ENCODE results near the gene BCL6. TPM values are rescaled to one million over a fixed set of nuclear protein-coding genes. Genes with fewer than 3 reads are reported as not detected.

Gene BCL6
- total RNA-seq, 1 experiment from 2014 or later = 0.65 TPM

DNA sequence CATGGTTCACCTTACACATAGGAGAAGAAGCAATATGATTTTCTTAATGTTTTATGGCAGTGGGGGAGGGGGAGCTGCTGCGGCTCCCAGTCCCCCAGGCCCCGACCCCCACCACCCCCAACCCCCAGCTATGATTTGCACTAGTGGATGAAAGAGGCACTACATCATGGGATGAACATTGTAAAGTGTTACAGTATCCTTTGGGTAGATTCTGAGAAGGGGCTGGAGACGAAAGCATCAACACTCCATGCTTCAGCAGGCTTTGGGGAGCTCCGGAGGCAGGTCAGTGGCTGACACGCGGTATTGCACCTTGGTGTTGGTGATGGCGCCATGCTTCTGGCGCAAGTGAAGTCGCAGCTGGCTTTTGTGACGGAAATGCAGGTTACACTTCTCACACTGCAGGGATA is 23.1 kb downstream of the BCL6 start:
- no peaks in the 10 kb centered on the region for H3K4me1 ChIP-seq
- H3K4me3 ChIP-seq = no peak overlapping the region
- DNase-seq = no peak
- H3K36me3 ChIP-seq = no peaks in the 10 kb centered on the region
- H3K27ac ChIP-seq = no peak overlapping the region
- H3K27me3 ChIP-seq = no peaks in the 10 kb centered on the region
- H3K9me3 ChIP-seq (replicated peaks) = no peaks in the 10 kb centered on the region

DNA sequence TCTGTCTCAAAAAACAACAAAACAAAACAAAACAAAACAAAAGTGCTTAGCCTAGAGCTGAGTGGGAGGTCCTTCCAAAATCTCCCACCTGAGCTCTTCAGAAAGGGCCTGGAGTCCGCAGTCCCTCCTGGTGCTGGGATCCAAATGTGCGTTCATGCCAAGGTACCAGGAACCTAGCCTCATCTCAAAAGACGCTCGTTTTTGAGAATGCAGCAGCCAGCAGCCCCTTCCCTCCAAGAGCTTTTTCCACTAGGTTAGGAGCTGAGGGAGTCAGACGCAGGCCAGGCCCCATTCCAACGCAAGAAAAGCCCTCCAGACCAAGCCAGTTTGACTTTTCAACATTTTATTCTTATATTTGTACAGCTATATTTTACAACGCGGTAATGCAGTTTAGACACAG is 24.2 kb downstream of the BCL6 start:
- no peaks in the 10 kb centered on the region for H3K27me3 ChIP-seq
- H3K4me3 ChIP-seq = no peak overlapping the region
- no peak overlapping the region for H3K27ac ChIP-seq
- DNase-seq = no peak
- no peaks in the 10 kb centered on the region for H3K9me3 ChIP-seq (replicated peaks)
- no peaks in the 10 kb centered on the region for H3K36me3 ChIP-seq
- no peaks in the 10 kb centered on the region for H3K4me1 ChIP-seq

DNA sequence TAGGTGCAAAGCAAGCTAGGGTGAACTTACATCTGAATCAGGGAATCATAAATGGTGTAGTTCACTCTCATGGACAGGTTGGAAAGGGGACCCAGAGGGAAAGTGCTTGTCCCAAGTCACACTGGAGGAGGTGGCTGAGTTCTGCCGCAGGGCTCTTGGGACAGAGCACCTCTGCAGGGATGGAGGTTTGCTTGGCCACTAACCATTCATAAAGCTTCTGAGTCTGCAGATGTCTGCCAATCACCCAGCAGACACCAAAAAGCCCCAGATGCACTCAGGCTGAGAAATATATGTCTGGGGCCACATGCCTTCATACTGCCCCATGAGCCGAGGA is 25.0 kb downstream of the BCL6 start:
- Histone ChIP-seq H3K4me1 (no peaks in the 10 kb centered on the region), H3K4me3 (no peak overlapping the region), H3K36me3 (no peaks in the 10 kb centered on the region), H3K9me3 (replicated peaks) (no peaks in the 10 kb centered on the region), H3K27ac (no peak overlapping the region), H3K27me3 (no peaks in the 10 kb centered on the region)
- DNase-seq = no peak

DNA sequence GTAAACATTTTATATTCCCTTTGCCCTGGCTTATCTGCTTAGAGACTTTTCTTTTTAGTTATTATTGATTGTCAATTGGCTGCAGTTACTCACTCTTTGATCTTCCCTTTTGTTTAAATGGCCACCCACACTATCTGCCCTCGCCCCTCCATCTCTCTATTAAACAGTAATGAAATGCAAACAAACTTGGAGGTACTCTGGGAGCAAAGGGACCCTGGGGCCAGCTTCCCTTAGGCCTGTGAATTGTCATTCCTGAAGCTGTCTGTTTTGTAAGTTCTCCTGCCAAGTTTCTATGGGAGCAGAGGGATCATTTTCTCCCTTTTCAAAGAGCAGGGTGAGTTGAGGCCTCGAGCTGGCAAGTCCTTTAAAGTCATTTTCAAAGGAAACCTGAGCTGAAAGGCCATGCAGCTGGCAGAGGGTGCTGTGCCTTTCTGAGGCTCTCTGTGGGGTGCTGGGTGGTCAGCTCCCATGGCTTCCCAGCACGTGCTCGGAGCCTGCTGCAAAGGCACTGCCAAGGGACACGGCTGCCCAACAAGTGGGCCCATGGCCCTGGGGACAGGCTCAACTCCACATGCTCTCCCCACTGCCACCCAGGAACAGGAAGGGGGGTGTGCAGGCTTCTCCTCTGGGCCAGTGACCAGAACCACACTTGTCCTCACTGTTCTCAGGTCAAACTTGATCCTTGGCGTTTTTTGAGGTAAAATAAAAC is 25.5 kb downstream of the BCL6 start:
- H3K4me3 ChIP-seq = no peak overlapping the region

DNA sequence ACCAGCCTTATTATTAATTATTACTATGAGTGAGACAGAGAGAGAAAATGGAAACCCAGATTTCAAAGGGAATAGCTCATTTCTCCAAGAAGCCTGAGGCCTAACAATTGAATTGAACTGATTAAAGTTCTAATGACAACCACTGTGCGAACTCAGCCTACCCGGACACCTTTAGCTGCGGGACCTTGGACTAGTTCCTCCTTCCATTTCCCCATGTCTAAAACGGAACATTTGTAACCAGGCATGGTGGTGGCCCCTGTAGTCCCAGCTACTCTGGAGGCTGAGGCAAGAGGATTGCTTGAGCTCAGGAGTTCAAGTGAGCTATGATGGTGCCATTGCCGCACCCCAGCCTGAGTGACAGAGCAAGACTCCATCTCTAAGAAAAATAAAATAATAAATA is 26.5 kb downstream of the BCL6 start:
- H3K27me3 ChIP-seq = no peaks in the 10 kb centered on the region
- no peak overlapping the region for H3K27ac ChIP-seq
- no peaks in the 10 kb centered on the region for H3K36me3 ChIP-seq
- no peak for DNase-seq
- H3K4me3 ChIP-seq = no peak overlapping the region
- H3K4me1 ChIP-seq = no peaks in the 10 kb centered on the region
- no peaks in the 10 kb centered on the region for H3K9me3 ChIP-seq (replicated peaks)

More for the DNA sequence above, 25.5 kb downstream of the BCL6 start:
- no peak overlapping the region for H3K27ac ChIP-seq
- no peaks in the 10 kb centered on the region for H3K27me3 ChIP-seq
- H3K36me3 ChIP-seq = no peaks in the 10 kb centered on the region
- no peaks in the 10 kb centered on the region for H3K4me1 ChIP-seq
- H3K9me3 ChIP-seq (replicated peaks) = no peaks in the 10 kb centered on the region
- DNase-seq = no peak

DNA sequence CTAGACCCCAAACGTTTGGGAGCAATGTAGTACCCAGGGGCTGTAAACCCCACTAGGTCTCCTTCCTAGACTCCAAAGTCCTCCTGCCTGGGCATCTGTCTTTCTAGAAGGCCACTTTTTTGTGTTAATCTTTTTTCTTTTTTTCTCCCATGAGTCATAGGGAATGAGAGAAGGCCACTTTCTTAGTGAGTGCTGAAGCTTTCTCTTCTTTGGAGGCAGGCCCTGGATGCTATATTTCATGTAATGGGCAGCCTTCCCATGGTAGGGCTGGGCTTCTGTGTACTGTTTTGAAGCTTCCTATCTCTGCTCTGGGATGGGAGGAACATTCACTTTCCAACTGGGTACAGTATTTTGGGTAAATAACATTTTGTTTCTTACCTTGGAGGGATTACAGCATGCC is 27.7 kb downstream of the BCL6 start:
- no peaks in the 10 kb centered on the region for H3K36me3 ChIP-seq
- H3K27me3 ChIP-seq = no peaks in the 10 kb centered on the region
- no peak for DNase-seq
- no peaks in the 10 kb centered on the region for H3K9me3 ChIP-seq (replicated peaks)
- H3K4me1 ChIP-seq = no peaks in the 10 kb centered on the region
- no peak overlapping the region for H3K27ac ChIP-seq
- no peak overlapping the region for H3K4me3 ChIP-seq

DNA sequence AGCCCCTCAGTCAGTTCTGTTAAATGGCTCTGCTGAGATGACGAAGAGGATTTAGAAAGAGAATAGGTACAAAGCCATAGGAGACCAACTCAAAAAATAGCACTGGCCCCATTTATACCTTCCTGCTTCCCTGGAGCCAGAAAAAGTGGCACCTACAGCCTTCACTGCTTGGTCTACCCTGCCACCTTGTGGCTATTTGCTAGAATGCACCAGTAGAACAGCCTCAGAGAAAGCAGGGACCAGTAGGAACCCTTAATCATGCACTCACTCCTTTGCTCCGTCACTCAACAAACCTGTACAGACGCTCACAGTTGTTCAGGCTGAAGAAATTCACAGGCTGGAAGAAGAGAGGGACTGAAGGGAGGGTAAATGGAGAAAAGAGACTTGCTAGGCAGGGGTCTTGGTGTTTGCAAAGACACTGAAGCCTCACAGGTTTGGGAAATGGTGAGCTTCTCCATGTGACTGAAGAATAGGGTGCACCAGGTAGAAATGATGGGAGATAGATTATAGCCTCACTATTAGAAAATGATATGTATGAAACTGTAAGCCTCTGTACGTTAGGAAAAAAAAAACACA is 30.8 kb downstream of the BCL6 start:
- Histone ChIP-seq H3K9me3 (replicated peaks) (no peaks in the 10 kb centered on the region), H3K4me3 (no peak overlapping the region), H3K27me3 (no peaks in the 10 kb centered on the region), H3K36me3 (no peaks in the 10 kb centered on the region), H3K27ac (no peak overlapping the region), H3K4me1 (no peaks in the 10 kb centered on the region)
- peak; percentile 13 to 68 for DNase-seq

DNA sequence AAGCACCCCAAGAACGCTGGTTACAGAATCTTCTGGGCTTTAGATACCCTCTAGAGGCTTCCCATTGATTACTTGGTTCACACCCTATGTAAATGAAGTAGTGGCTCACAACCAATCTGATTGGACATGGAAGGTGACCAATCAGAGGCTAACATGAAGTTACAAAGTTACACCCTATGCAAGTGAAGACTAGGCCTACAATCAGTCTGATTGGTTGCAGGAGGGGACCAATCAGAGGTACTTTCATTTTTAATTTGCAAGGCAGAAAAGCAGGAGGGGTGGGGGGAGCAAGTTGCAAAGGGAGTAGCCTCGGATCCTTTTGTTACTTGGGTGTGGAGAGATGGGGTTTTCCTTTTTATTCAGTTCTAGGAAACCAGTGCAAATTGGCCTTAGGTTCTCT is 31.8 kb downstream of the BCL6 start:
- no peak overlapping the region for H3K27ac ChIP-seq
- H3K36me3 ChIP-seq = no peaks in the 10 kb centered on the region
- no peaks in the 10 kb centered on the region for H3K27me3 ChIP-seq
- no peak overlapping the region for H3K4me3 ChIP-seq
- peak in 1 of 2 experiments; percentile 25 for DNase-seq
- H3K4me1 ChIP-seq = no peaks in the 10 kb centered on the region
- no peaks in the 10 kb centered on the region for H3K9me3 ChIP-seq (replicated peaks)

DNA sequence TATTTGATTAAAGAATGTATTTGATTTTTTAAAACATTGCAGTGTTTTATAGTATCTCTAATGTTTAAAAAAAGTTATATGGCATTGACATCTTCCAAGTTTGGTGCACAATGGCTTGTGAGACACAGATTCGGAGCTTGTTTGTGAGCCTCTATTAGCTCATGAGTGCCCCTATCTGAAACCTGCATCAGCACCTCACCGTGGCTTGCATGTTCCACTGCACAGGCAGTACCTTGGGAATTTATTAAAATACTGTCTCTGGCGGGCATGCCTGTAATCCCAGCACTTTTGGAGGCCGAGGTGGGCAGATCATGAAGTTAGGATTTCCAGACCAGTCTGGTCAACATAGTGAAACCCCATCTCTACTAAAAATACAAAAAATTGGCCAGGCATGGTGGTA is 36.1 kb downstream of the BCL6 start:
- no peak for DNase-seq
- H3K36me3 ChIP-seq = no peaks in the 10 kb centered on the region
- H3K4me1 ChIP-seq = no peaks in the 10 kb centered on the region
- no peak overlapping the region for H3K27ac ChIP-seq
- no peaks in the 10 kb centered on the region for H3K9me3 ChIP-seq (replicated peaks)
- H3K27me3 ChIP-seq = no peaks in the 10 kb centered on the region
- H3K4me3 ChIP-seq = no peak overlapping the region

DNA sequence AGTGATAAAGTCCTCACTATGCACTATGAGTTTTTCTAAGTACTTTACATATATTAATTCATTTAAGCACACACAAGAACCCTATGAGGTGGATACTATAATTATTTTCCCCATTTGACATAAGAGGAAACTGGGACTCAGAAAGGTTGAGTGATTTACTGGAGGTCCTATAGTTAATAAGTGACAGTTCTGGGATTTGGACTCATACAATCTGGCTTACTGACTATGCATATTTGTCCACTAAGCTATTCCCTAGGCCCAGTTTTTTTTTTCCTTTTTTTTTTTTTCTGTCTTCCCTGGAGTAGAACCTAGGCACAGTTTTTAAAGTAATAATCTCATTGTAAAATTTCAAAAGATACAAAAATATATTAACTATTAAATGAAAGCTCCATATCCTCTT is 36.6 kb downstream of the BCL6 start:
- no peaks in the 10 kb centered on the region for H3K36me3 ChIP-seq
- H3K27ac ChIP-seq = no peak overlapping the region
- no peak for DNase-seq
- H3K4me3 ChIP-seq = no peak overlapping the region
- no peaks in the 10 kb centered on the region for H3K9me3 ChIP-seq (replicated peaks)
- no peaks in the 10 kb centered on the region for H3K4me1 ChIP-seq
- no peaks in the 10 kb centered on the region for H3K27me3 ChIP-seq

DNA sequence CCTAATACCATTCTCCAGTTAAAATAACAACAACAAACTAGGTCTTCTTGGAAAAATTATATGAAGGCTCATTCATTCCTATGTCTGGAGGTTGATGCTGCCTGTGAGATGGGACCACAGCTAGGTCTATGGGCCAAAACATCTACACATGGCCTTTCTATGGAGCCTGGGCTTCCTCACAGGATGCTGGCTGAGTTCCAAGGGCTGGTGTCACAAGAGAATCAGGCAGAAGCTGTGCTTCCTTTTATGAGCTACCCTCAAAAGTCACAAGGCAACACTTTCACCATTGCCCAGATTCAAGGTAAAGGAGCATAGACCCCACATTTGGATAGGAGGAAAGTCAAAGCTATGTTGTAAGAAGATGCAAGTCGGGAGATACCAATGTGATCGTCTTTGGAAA is 38.3 kb downstream of the BCL6 start:
- DNase-seq = no peak
- Histone ChIP-seq H3K4me1 (no peaks in the 10 kb centered on the region), H3K27ac (no peak overlapping the region), H3K27me3 (no peaks in the 10 kb centered on the region), H3K4me3 (no peak overlapping the region), H3K9me3 (replicated peaks) (no peaks in the 10 kb centered on the region), H3K36me3 (no peaks in the 10 kb centered on the region)

DNA sequence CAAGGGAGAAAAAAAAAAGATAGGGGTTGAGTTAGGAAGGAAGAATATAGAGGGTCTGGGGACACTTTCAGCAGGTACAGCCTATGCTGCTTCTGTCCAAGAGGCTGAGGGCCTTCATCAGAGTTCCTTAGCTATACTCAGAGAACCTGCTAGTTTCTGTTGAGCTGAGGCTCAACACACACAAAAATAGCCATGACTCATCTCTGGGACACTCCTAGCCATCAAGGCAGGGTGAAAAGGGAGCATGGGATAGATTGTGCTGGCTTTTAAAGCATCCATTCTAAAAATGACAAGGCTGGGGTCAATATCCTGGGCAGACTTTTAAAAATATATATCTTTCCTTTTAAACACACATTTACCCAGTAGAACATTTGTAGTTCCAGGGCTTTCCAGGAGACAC is 40.1 kb downstream of the BCL6 start:
- no peak overlapping the region for H3K4me3 ChIP-seq
- H3K4me1 ChIP-seq = no peaks in the 10 kb centered on the region
- no peaks in the 10 kb centered on the region for H3K36me3 ChIP-seq
- H3K9me3 ChIP-seq (replicated peaks) = no peaks in the 10 kb centered on the region
- no peak overlapping the region for H3K27ac ChIP-seq
- no peak for DNase-seq
- no peaks in the 10 kb centered on the region for H3K27me3 ChIP-seq

DNA sequence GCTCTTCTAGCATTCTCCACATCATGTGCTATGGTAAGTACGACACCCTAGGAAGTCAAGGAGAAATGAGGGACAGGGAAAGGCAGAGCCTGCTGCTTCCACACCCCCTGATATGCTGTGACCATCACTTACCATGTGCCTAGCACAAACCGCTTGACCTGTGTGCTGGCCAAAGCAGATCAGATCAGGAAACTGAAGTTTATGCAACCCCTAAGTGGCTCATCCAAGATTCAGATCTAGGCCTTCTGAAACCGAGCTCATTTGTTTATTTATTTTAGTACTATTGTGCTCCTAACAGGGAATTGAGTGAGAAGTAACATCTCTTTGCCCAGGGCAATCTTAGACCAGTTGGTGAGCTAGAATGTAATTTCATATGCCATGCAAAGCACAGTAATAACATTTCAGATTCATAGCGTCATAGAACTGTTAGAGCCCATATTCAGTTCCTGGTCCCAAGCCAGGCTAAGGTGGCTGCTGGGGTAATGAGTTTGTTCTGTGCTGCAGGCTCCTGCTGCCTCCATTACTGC is 42.7 kb downstream of the BCL6 start, which contains the start of gene RTP2:
RTP2 (minus strand) TSS at position 51 of the 527 bp plus-strand sequence. CDS start 429 bp downstream, outside the sequence.
- no peaks in the 10 kb centered on the region for H3K4me1 ChIP-seq
- H3K27ac ChIP-seq = no peak within 1 kb of the TSS
- no peak for DNase-seq

DNA sequence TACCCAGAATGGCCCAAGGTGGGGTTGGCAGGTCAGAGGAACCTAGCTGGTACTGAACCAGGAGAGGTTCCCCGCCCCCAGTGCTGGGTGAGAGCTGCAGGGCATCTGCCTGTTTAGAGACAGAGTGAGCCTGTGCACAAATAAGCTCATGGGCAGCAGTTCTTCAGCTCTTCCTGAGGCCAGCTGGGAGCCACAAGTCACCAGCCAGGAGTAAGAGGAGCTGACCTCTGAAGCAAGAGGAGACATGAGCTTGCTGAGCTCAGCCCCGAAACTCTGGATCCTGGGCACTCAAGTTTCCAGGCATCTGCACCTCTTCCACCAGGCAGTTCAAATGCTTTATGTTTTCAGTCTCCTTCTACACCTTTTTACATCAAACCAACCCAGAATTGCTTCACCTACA is 45.0 kb downstream of the BCL6 start:
- H3K4me3 ChIP-seq = no peak overlapping the region
- H3K4me1 ChIP-seq = no peaks in the 10 kb centered on the region
- no peaks in the 10 kb centered on the region for H3K9me3 ChIP-seq (replicated peaks)
- no peaks in the 10 kb centered on the region for H3K36me3 ChIP-seq
- no peak for DNase-seq
- H3K27me3 ChIP-seq = no peaks in the 10 kb centered on the region
- H3K27ac ChIP-seq = no peak overlapping the region

More for the DNA sequence above, 42.7 kb downstream of the BCL6 start, which contains the start of gene RTP2:
- no peaks in the 10 kb centered on the region for H3K9me3 ChIP-seq (replicated peaks)
- no peaks in the 10 kb centered on the region for H3K36me3 ChIP-seq
- H3K27me3 ChIP-seq = no peaks in the 10 kb centered on the region
- no peak within 1 kb of the TSS for H3K4me3 ChIP-seq

DNA sequence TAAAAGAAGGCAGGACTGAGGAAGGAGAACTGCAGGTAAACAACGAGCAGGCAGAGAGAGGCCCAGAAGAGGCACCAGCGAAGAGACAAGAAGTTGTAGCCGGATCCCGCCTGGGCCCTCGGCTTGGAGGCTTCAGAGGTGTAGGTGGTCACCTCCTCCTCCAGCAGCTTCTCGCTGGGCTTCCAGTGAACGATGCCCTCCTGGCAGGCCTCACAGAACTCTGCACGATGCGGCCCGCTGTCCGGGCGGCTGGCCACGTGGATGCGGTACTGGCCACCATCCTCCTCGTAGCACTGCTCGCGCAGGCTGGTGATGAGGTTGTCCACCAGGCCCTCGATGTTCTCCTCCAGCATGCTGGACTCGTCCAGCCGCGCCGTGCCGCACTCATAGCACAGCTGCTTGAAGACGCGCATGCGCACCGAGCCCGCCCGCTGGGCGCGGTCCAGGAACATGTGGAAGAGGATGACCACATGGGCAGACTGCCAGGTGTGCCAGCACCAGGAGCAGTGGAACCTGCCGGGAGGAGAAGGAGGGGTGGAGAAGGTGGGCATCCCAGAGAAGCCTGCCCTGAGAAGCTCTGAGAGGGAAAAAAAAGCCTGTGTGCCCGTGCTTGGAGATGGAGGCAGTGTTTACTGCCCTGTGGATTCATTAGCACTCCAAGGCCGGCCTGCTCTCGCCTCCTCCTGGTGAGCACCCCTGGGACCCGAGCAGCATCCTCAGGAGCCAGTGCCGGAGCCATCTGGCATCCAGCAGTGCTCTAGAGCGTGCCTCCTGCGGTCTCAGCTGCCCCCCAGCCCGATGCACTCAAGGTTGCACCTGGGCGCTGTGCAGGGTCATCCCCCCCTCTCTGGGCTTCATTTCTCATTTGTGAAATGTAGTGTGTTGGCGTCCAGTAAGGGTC is 46.5 kb downstream of the BCL6 start:
- Histone ChIP-seq H3K4me1 (no peaks in the 10 kb centered on the region), H3K4me3 (no peak overlapping the region), H3K9me3 (replicated peaks) (no peaks in the 10 kb centered on the region), H3K36me3 (no peaks in the 10 kb centered on the region), H3K27me3 (no peaks in the 10 kb centered on the region), H3K27ac (no peak overlapping the region)
- DNase-seq = no peak
